Stimulated activated CD8-positive, alpha-beta memory T cell treated with anti-CD3 and anti-CD28 coated beads, Interleukin-2, amount 100 ng/mL, for 1 hour (primary cell): ENCODE measurements around the gene ELF1.
"Not testable (repeated sequence)": the region's sequence is repeated elsewhere in the genome, so short reads cannot be mapped to it uniquely, and the experiment has no call there.

ENCODE experiments used
- DNase-seq, 2 donors: peaks; one replicate each; pipeline ENCODE4 v3.0.0-alpha.2; 2020; ENCODE audit warnings: low read depth in 2 of 2

Gene ELF1

DNA sequence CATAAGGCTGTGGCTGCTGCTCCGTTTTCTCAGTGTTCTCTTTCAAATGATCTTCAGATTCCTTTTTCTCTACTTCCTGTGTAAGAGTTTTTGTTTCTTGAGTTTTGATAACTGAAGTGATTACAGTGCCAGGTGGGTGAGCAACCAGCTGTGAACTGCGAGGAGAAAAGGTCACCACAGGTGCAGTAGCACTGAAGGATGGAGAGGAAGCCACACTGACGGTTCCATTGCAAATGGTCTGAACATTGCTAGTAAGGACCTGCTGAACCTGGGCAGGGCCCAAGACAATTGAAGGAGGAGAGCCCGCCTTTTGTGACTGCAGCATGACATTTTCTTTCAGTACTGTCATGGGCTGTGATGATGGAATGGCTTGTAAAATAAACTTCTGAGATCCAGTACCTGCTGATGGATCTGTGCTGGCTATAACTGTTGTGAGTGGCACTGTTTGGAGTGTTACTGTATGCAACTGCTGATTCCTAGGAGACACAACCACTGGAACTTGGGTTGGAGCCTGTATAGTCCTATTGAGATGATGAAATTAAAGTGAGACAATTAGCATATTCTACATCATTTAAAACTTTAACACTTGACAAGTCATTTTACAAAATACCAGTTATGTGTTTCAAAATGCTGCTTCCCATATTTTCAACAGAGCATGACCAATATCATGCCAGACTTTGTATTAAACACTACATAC is 85.5 kb downstream of the ELF1 start:
- DNase-seq = no peak

DNA sequence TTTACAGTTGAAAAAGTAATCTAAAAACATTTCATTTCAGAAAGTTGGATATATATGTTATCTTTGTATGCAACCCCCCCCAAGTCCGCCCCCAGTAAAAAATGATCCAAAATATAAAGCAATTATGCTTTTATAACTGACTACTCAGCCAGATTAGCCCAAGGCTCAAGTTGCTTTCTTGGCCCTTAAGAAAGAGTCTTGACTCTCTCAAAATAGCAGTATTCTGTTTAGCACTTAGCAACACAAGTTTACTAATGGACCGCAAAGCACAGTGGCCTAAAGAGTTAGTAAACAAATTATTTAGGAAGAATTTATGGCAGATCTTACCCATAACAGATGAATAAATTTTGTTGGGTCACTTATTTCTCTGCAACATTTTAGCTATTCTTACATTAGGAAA is 86.9 kb downstream of the ELF1 start:
- DNase-seq = no peak

DNA sequence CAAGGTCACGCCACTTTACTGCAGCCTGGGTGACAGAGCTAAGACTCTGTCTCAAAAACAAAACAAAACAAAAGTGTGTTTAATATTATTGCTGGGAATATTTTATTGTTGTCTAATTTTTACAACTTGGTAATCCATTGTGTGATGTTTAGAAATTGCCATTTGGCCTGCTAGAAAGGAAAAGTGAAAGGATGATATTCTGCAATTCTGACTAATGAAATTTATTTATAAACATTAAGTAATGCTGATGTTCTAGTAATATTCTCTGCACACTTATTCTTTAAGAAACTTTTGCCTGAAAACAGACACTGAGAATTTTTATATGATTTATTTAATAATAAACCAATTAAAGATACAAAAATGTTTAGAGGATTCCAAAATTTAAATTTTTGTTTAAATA is 87.4 kb downstream of the ELF1 start:
- DNase-seq = no peak

DNA sequence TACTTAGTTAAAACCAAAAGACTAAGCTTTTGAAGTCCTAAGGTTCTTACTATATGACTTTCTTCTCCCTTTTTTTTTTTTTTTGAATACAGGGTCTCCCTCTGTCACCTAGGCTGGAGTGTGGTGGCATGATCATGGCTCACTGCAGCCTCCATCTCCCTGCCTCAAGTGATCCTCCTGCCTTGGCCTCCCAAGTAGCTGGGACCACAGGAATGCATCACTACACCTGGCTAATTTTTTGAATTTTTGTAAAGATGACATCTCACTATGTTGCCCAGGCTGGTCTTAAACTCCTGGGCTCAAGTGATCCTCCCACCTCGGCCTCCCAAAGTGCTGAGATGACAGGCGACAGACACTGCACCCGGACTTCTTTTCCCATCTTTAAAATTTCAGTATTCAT is 89.2 kb downstream of the ELF1 start:
- DNase-seq = not testable (repeated sequence)

DNA sequence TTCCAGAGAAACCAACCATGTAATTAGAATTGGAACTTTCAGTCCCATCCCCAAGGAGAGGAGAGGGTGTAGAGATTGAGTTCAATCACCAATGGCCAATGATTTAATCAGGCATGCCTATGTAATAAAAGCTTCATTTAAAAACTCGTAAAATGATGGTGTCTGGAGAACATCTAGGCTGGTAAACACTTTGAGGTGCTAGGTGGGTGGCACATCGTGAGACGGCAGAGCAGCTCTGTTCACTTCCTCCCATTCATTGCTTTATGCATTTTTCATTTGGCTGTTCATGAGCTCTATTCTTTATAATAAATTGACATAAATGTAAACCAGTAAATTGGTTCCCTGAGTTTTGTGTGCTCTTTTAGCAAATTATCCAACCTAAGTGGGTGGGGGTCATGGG is 90.1 kb downstream of the ELF1 start:
- no peak for DNase-seq

DNA sequence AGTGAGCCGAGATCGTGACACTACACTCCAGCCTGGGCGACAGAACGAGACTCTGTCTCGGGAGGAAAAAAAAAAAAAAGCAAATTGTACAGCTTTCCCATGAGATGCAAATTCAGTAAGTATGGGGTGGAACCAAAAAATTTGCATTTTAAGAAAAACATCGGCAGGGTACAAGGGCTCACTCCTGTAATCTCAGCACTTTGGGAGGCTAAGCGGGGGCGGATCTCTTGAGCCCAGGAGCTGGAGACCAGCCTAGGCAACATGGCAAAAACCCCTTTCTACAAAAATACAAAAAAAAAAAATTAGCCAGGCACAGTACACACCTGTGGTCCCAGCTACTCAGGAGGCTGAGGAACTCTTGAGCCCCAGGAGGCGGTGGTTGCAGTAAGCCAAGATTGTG is 91.2 kb downstream of the ELF1 start:
- DNase-seq = no peak

DNA sequence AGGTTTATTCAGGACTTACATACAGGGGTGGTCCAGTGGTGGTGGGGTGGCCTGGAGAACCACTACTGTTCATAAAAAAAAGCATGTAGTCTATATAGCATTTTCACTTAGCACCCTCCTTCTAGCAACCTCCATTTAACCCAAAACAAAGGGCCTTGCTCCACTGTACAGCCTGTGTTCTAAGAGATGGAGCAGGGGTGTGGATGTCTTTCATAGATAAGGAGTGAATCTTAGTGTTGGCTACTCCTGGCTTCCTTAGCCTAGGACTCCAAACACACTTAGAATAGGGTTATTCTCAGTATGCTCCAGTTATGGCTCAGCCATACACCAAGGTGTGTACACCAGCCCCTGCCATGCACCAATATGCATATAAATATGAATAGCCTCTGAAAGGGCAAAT is 95.2 kb downstream of the ELF1 start:
- DNase-seq = no peak

DNA sequence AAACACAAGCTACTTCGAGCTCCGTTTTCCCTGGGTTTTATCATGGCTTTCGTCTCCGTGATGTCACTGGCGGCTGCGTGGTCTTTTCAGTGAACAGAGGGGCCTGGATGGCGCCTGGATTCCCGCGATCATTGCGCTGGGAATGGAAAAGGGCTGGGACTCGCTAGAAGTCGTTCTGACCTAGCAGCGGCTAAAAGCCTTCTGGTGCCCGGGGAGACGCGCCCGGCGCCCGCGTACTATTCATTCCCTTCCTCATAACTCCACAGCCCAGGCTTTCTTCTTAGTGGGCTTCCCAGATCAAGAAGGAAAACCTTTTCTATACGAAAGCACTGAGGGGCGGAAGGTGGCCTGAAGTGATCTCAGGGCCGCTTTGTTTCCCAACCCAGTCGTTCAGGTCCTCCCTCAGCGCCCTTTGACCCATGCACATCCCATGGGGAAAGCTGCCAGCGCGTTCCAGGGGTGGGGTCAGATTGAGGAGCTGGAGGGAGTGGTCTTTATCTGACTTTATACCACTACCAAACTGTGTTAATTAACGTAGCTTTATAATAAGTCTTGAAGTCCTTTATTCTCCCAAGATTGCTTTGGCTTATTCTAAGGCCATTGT is 96.6 kb downstream of the ELF1 start:
- no peak for DNase-seq

DNA sequence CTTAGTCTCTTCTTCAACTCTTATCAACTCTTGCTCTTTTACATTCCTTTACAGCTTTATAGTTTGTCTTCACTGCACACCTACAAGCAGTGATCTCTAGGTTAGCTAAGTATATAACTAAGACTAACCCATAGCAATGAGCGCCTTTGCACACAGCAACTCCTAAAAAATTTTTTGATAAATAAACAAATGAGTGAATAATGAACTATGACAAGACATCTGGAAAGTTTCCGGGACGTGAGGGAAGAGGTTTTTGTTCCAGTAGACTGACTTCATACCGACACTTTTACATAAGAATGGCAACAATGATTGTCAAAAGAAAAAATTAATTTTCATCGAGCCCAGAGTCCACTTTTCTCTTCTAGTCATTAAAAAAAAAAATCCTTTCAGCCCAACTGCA is 98.3 kb downstream of the ELF1 start:
- no peak for DNase-seq

DNA sequence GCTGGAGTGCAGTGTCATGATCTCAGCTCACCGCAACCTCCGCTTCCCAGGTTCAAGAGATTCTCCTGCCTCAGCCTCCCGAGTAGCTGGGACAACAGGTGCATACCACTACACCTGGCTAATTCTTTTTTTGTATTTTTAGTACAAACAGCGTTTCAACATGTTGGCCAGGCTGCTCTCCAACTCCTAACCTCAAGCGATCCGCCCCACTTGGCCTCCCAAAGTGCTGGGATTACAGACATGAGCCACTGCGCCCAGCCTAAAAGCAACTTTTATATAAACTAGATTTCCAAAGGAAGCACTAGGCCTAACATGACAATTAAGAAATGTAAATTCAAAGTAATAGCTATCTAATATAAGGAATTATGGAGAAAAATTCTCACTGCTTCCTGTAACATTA is 99.2 kb downstream of the ELF1 start:
- DNase-seq = not testable (repeated sequence)

DNA sequence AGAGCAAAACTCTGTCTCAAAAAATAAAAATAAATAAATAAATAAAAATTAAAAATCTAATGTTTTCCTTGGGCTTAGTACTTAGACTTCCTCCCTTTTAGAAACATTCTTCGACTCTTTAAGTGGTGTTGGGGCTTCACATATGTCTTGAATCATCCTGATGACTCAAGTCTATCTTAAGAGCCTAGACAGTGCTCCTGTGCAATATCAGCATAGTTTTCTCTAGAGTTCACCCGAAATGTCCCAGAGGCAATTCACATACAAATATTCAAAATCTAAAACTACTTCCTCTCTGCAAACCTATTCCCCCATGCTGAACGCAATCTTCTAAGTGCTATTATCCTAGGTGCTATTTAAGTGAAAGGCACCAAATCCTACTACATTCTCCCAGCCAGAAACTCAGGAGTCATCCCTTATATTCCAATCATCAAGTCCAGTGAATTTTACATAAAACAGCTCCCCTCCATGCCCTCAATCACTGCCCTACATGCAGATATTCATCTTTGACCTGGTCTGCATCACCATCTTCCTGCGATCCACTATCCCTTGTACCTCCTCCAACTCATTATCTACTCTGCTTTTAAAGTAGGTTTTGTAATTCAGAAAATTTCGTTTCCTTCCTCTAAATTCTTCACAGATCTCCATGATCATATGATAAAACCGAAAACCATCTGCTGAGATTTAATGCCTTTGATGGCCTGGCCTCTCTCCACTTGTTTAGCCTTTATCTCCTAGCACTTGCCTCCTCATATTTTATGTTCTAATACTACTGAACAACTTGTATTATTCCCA is 102.7 kb downstream of the ELF1 start:
- DNase-seq = no peak

DNA sequence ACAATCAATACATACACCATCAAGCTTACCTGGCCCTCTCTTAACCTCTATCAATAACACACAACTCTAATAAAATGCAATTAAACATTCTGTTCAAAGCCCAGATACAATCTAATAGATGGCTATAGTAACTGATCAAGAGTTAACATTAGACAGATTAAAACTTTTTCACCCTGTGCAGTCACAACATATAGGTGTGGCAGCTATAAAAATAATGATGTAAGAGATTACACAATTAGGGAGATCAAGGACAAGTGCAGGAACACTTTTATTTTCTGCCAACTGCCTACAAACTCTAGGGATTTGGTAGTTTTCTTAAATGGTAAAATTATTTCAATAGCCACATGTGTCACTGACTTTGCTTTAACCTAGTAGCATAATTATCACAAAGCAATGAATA is 104.3 kb downstream of the ELF1 start:
- DNase-seq = not testable (repeated sequence)

DNA sequence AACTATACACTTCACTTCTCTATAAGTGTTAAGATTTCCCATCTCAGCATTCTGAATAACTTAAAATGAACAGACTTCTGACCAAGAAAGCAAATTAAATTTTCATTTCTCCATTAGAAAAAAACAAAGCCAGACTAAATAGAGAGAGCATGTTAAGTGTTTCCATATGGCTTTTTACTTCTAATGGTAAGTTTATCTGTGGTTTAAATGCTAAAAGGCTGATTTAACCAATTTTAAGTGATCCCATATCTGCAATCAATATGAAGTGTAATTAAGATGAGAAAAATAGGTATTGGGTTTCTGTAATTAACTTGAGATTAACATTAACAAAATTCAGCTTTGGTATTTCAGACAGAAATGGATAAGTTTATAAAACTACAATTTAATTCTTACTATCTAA is 107.8 kb downstream of the ELF1 start:
- DNase-seq = no peak

DNA sequence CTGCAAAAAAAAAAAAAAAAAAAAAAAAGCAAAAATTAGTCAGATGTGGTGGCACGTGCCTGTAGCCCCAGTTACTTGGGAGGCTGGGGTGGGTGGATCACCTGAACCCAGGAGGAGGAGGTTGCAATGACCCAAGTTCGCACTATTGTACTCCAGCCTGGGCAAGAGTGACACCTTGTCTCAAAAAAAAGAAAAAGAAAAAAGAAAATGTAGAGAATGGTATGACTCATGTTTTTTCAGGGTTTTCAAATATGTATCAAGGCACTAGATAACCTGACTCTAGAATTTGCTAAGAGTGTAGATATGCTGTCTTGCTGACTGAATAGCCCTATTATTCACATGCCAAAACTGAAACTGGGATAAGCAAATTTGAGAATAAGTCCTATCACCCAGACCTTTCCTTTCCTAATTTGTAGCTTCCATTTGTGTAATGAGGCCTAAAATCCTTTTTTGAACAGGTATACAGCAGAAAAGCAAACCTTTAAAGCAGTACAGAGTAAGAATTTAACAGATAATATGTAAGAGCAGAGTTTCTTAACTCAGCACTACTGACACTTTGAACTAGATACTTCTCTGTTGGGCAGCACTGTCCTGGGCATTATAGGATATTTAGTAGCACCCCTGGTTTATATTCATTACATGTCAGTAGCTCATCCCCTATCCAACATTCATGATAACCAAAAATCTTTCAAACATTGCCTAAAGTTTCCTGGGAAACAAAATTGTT is 108.6 kb downstream of the ELF1 start:
- DNase-seq = no peak

DNA sequence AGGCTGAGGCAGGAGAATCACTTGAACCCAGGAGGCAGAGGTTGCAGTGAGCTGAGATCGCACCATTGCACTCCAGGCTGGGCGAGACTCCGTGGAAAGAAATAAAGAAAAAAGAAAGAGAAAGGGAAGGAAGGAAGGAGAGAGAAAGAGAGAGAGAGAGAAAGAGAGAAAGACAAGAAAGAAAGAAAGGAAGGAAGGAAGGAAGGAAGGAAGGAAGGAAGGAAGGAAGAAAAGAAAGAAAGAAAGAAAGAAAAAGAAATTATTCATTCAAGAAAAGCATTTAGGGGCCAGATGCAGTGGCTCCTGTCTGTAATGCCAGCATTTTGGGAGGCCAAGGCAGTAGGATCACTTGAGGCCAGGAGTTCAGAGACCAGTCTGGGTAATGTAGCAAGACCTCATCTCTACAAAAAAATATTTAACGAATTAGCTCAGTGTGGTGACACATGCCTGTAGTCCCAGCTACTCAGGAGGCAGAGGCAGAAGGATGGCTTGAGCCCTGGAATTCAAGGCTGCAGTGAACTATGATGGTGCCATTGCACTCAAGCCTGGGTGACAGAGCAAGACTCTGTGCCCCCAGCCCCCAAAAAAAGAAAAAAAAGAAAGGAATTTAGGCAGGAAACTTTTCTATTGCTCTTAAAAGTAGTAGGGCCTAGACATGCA is 109.4 kb downstream of the ELF1 start:
- DNase-seq = not testable (repeated sequence)

DNA sequence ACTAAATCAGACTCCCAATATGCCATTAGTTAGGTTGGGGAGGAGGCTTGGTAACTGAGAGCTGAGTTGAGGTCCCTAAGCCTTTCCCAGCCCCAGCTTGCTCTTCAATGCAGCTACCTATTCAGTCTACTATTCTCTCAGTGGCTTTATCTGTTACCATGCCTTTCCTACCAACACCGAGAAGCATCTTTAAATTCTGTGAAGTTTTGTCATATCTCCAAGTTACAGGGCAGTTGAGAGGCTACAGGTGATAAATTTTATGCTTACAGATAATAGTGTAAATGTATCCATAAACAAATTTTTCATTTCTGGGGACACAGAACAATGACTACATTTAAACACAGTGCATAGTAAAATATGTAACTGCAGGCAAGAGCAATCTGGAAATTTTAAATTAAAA is 110.6 kb downstream of the ELF1 start:
- no peak for DNase-seq

DNA sequence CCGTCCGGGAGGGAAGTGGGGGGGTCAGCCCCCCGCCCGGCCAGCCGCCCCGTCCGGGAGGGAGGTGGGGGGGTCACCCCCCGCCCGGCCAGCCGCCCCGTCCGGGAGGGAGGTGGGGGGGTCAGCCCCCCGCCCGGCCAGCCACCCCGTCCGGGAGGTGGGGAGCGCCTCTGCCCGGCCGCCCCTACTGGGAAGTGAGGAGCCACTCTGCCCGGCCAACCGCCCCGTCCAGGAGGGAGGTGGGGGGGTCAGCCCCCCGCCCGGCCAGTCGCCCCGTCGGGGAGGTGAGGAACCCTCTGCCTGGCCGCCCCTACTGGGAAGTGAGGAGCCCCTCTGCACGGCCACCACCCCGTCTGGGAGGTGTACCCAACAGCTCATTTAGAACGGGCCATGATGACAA is 118.1 kb downstream of the ELF1 start:
- not testable (repeated sequence) for DNase-seq

DNA sequence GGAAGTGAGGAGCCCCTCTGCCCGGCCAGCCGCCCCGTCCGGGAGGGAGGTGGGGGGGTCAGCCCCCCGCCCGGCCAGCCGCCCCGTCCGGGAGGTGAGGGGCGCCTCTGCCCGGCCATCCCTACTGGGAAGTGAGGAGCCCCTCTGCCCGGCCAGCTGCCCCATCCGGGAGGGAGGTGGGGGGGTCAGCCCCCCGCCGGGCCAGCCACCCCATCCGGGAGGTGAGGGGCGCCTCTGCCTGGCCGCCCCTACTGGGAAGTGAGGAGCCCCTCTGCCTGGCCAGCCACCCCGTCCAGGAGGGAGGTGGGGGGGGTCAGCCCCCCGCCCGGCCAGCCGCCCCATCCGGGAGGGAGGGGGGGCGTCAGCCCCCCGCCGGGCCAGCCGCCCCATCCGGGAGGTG is 118.5 kb downstream of the ELF1 start:
- DNase-seq = not testable (repeated sequence)

DNA sequence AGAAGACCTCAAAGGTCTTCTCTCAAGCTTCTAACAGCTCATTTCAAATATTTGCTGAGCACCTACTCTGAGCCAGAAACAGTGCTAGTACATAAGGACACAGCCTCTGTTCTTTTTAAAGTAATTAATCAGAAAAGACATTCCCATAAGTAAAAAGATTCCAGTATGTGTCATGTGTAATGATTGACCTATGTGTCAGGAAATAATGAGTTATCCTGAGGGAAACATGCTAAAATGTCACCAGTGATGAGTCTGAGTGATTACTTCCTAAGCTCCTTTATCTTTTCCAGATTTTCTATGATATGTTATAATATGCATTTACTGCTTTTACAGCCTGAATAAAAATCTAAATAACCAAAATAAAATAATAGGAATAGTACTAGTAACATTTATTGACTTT is 122.1 kb downstream of the ELF1 start:
- no peak for DNase-seq

DNA sequence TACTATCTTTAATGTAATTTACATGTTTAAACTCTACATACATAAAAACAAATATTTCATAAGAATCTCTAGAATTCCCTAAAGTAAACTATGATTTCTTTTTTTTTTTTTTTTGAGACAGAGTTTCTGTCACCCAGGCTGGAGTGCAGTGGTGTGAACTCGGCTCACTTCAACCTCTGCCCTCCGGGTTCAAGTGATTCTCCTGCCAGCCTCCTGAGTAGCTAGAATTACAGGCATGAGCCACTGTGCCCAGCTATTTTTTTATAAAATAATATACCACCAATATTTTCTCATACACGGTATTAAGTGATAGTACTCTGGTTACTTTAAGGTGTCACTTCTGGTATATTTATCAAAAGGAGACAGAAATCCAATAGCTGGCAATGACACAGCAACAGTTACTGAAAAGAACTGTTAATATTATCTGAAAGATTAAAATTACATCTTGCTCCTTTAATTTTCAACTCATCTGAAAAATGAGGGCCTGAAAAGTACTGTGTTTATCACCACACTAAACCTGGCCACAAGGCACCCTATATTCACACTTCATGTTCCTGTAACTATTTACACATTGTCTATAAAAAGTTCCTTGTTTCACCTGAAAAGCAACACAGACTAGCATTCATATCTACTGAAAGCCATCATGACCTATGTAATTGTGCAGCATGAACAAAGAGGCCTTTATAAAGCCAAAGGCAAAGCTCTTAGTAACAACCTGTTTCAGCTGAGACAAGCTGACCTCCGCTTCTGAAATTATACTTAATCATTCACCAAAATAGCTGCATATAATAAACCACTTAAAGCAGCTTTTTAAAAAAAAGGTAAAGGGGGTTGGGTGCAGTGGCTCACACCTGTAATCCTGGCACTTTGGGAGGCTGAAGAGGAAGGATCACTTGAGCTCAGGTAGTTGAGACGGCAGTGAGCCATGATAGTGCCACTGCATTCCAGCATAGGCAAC is 123.6 kb downstream of the ELF1 start:
- DNase-seq = no peak

DNA sequence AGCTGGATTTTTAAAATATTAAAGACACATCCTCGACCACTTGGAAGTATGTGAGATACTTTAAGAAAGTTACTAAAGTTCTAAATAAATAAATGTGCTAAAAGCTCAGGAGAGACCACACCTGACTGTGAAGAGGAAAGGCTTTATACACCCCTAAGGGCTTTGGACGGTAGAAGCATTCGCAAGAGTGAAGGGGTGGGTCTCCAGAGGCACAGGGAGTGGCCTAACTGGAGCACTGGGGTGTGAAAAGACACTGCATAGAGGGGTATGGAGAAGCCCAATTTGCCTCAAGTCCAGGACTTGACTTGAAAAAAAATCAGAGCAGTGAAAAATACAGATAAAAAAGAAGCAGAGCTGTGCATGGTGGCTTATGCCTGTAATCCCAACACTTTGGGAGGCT is 125.5 kb downstream of the ELF1 start:
- not testable (repeated sequence) for DNase-seq
